ENCODE data around the gene RPS6KB1.
"Not testable (repeated sequence)": the region's sequence is repeated elsewhere in the genome, so short reads cannot be mapped to it uniquely, and the experiment has no call there.

Gene RPS6KB1

GRCh38 chr17:59872351-59872750, 20.6 kb upstream of the RPS6KB1 start:
- DNase-seq, result no peak

GRCh38 chr17:59873414-59873813, 19.5 kb upstream of the RPS6KB1 start:
- DNase-seq, result not testable (repeated sequence)

GRCh38 chr17:59874376-59874775, 18.5 kb upstream of the RPS6KB1 start:
- DNase-seq, result no peak

GRCh38 chr17:59876107-59876506, 16.8 kb upstream of the RPS6KB1 start:
- DNase-seq, result no peak

GRCh38 chr17:59877965-59878364, 15.0 kb upstream of the RPS6KB1 start:
- DNase-seq, result no peak

- no peak for DNase-seq
Observed at GRCh38 chr17:59878624-59879023, 14.3 kb upstream of the RPS6KB1 start.

- peak; percentile 53 for DNase-seq
Observed at GRCh38 chr17:59884861-59885260, 8.1 kb upstream of the RPS6KB1 start.

- peak; percentile 9 for DNase-seq
Observed at GRCh38 chr17:59888145-59888750, 4.7 kb upstream of the RPS6KB1 start.

- DNase-seq, result no peak
Observed at GRCh38 chr17:59890720-59891119, 2.2 kb upstream of the RPS6KB1 start.

GRCh38 chr17:59892251-59892923, 534 bp upstream of the RPS6KB1 start:
- no peak for DNase-seq

- DNase-seq, result no peak
Observed at GRCh38 chr17:59893676-59894100, 767 bp downstream of the RPS6KB1 start.

- no peak for DNase-seq
Observed at GRCh38 chr17:59897090-59897489, 4.2 kb downstream of the RPS6KB1 start.

GRCh38 chr17:59899099-59899498, 6.2 kb downstream of the RPS6KB1 start:
- DNase-seq, result no peak

GRCh38 chr17:59901604-59902003, 8.7 kb downstream of the RPS6KB1 start:
- DNase-seq, result no peak

GRCh38 chr17:59903455-59903854, 10.5 kb downstream of the RPS6KB1 start:
- DNase-seq, result no peak

- no peak for DNase-seq
Observed at GRCh38 chr17:59907467-59907866, 14.5 kb downstream of the RPS6KB1 start.

GRCh38 chr17:59914274-59914854, 21.4 kb downstream of the RPS6KB1 start:
- DNase-seq, result no peak

GRCh38 chr17:59916446-59916845, 23.5 kb downstream of the RPS6KB1 start:
- DNase-seq, result no peak

GRCh38 chr17:59920637-59921036, 27.7 kb downstream of the RPS6KB1 start:
- DNase-seq, result not testable (repeated sequence)

- not testable (repeated sequence) for DNase-seq
Observed at GRCh38 chr17:59930121-59930520, 37.2 kb downstream of the RPS6KB1 start.

GRCh38 chr17:59930768-59931167, 37.8 kb downstream of the RPS6KB1 start:
- DNase-seq, result not testable (repeated sequence)

GRCh38 chr17:59933317-59933716, 40.4 kb downstream of the RPS6KB1 start:
- DNase-seq, result not testable (repeated sequence)

GRCh38 chr17:59940697-59941096, 47.8 kb downstream of the RPS6KB1 start:
- DNase-seq, result not testable (repeated sequence)

- no peak for DNase-seq
Observed at GRCh38 chr17:59941131-59941530, 48.2 kb downstream of the RPS6KB1 start.
